Measurements from ENCODE around the gene TCP11L2. TPM values are rescaled to one million over a fixed set of nuclear protein-coding genes. Genes with fewer than 3 reads are reported as not detected.

TCP11L2 gene
- total RNA-seq, 2 donors from 2014 or later: 19.2 to 19.6 TPM

GRCh38 chr12:106392759-106393158, 90.2 kb downstream of the TCP11L2 start:
- ATAC-seq: no peak
- H3K27ac Mint-ChIP-seq: no peak overlapping the region
- H3K9me3 Mint-ChIP-seq: no peaks in the 10 kb centered on the region
- H3K36me3 Mint-ChIP-seq: peaks cover 26 to 28% of the 10 kb centered on the region in 2 donors
- DNase-seq (ENCODE audit: low spot score in 2 of 2): no peak

Other genes with a start within 250 kb of the TCP11L2 start
- not detected for gene NUAK1, start 163.8 kb upstream of the TCP11L2 start, total RNA-seq
- 10 to 100 TPM in 1 of 2 donors, 1 to 10 TPM in 1; 5.1 to 17.4 TPM for gene CKAP4, start 54.7 kb upstream of the TCP11L2 start, total RNA-seq
- 1 to 10 TPM; 3.6 to 6.4 TPM for gene POLR3B, start 55.0 kb downstream of the TCP11L2 start, total RNA-seq